Pancreas (tissue), 10 donors: ENCODE data around the gene UHRF1. TPM values are rescaled to one million over a fixed set of nuclear protein-coding genes. Genes with fewer than 3 reads are reported as not detected.

Source experiments
- ATAC-seq, 4 donors: fragments of 200-7000 bp; cut with Tn5 transposase; one replicate each; pipeline versions ENCODE4 v1.8.0 to v1.9.1; 2020; ENCODE audit warnings: mild to moderate bottlenecking in 4 of 4, moderate library complexity in 4 of 4
- DNase-seq, 6 donors: peaks; one replicate each; pipeline ENCODE4 v3.0.0-alpha.2; 2020
- FAIRE-seq: peaks from 2 replicates; lab custom pipeline; 2012; peaks lifted over from hg19 to GRCh38; lab: Jason Lieb, UNC
- H3K27ac ChIP-seq, 4 donors: fragments of 200-600 bp; sonication (generic); 1 replicate in 3 of 4; 2 replicates in 1 of 4; pipeline versions ENCODE4 v1.5.0 to v1.8.0; 2020
- H3K27me3 ChIP-seq, 4 donors: fragments of 200-600 bp; one replicate each; pipeline ENCODE4 v1.8.0; 2021
- H3K36me3 ChIP-seq, 3 donors: fragments of 200-600 bp; sonication (generic) in 1 of 3; one replicate each; pipeline versions ENCODE4 v1.5.0 to v1.8.0; 2020 to 2021
- H3K4me1 ChIP-seq, 3 donors: fragments of 200-600 bp; one replicate each; pipeline ENCODE4 v1.8.0; 2021
- H3K4me3 ChIP-seq, 4 donors: fragments of 200-600 bp; sonication (generic) in 2 of 4; one replicate each; pipeline versions ENCODE4 v1.5.0 to v1.8.0; 2020 to 2021
- H3K9me3 ChIP-seq, 4 donors: fragments of 200-600 bp; one replicate each; pipeline ENCODE4 v1.8.0; 2021
- CTCF ChIP-seq, 4 donors: fragments of 200-600 bp; sonication (generic) in 3 of 4; IDR thresholded peaks; one replicate each; pipeline versions ENCODE4 v1.5.0 to v1.8.0; 2021; ENCODE audit warnings: antibody characterized with exemption in 4 of 4
- WGBS, 2 donors: extraction: QIAGEN DNeasy Blood & Tissue Kit; methylation state at CpG; one replicate each; pipeline ENCODE4 v1.1.7; 2013; 5-methylcytosine and 5-hydroxymethylcytosine counted together
- intact Hi-C, 3 donors: fragments of 100-400 bp; cut with DNase I; formaldehyde crosslinking; loops; one replicate each; pipeline versions ENCODE4 v1.11.1 to v1.14.2; 2022
- polyA plus RNA-seq, 2 donors: library from polyadenylated mRNA; stranded (reverse); fragments of 200-250 nt; gene quantifications; one replicate each; pipeline ENCODE4 v1.2.3, GENCODE V29; 2013
- total RNA-seq, 6 donors: library from RNA; stranded (reverse); fragmentation: NEBNext Ultra II Directional in 4 of 6; extraction: Animal tissue kit (Norgen Biotek cat#: 25700) in 4 of 6; gene quantifications; one replicate each; pipeline versions ENCODE4 v1.2.1 to v1.2.4, GENCODE V29; 2021 to 2023
- donor health status: healthy with polysubstance abuse.
- donor health status: DM: no; HTN: no; CAD: no; lungs with moderate emphysema.
- donor health status: DM: no; HTN: no; CAD: no.
- donor health status: control.
- donor health status: control.
- donor health status: Bipolar disorder and iron deficiency.
- donor health status: DM: yes; HTN: yes; CAD: no.
- donor health status: DM: no; HTN: no; CAD: no.
- donor health status: DM: no; HTN: no; CAD: no.
- donor health status: DM: yes; HTN: yes; CAD: no.

Gene UHRF1
- total and polyA plus RNA-seq, 8 donors = 0.28 to 1.7 (median 0.84) TPM

- FAIRE-seq = no peak
These were observed 744 bp downstream of the UHRF1 start for GRCh38 chr19:4909897-4910593.

DNA sequence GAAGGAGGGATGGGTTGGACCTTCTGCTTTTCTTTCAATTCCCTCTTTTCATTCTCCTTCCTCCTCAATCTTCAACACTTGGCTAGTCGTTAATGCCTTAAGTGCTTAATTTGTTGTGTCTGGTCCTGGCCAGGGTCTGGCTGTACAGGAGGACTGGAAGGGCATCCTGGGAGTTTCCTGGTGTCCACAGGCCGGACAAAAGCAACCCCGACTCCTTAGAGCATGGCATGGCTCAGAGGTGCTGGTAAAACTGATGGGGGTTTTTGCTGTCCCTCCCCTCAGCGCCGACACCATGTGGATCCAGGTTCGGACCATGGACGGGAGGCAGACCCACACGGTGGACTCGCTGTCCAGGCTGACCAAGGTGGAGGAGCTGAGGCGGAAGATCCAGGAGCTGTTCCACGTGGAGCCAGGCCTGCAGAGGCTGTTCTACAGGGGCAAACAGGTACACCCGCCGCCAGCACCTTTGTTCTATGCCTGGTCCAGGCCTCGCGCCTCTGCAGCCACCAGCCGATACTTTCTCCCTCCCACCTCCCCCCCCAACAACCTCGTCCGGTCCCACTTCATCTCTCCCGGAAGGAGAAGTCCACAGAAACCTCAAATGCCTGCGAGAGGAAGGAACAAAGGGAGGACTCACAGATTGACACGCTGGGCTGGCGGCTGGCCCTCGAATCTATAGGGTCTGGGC is 1.4 kb downstream of the UHRF1 start:
- FAIRE-seq (no peak), ATAC-seq (peak in 2 of 4 donors; percentile 3 to 6), DNase-seq (peak in 3 of 6 donors; percentile 15 to 66 (median 54))
- no peak for TF ChIP-seq CTCF (IDR thresholded peaks at IDR 0.05)
- Histone ChIP-seq H3K9me3 (no peaks in the 10 kb centered on the region), H3K4me3 (peak overlapping the region; percentile 44 to 72 (median 53)), H3K27ac (no peak overlapping the region), H3K27me3 (no peaks in the 10 kb centered on the region), H3K36me3 (no peaks in the 10 kb centered on the region), H3K4me1 (peaks cover 0 to 11% (median 9%) of the 10 kb centered on the region in 3 donors)
- intact Hi-C loops = loop anchor here in 1 of 3 donors (5.0 kb wide), 2 partner anchors 38 to 98 kb away; no protein-coding TSS in a partner anchor
- WGBS, 2 donors = 46 to 52% methylated on average over 23 of the region's 23 CpGs

More at GRCh38 chr19:4909897-4910593, 744 bp downstream of the UHRF1 start:
- Histone ChIP-seq H3K4me1 (peaks cover 0 to 11% (median 9%) of the 10 kb centered on the region in 3 donors), H3K36me3 (no peaks in the 10 kb centered on the region), H3K27me3 (no peaks in the 10 kb centered on the region), H3K27ac (no peak overlapping the region), H3K4me3 (peak overlapping the region; percentile 44 to 72 (median 53)), H3K9me3 (no peaks in the 10 kb centered on the region)
- TF ChIP-seq CTCF (IDR thresholded peaks at IDR 0.05) = no peak
- peak; percentile 84 to 95 (median 88) for DNase-seq
- peak; percentile 93 to 98 (median 96) for ATAC-seq
- intact Hi-C loops = loop anchor here in 1 of 3 donors (5.0 kb wide), 2 partner anchors 38 to 98 kb away; no protein-coding TSS in a partner anchor
- WGBS, 2 donors = 0 to 1% methylated on average over 40 to 85 of the region's 85 CpGs

DNA sequence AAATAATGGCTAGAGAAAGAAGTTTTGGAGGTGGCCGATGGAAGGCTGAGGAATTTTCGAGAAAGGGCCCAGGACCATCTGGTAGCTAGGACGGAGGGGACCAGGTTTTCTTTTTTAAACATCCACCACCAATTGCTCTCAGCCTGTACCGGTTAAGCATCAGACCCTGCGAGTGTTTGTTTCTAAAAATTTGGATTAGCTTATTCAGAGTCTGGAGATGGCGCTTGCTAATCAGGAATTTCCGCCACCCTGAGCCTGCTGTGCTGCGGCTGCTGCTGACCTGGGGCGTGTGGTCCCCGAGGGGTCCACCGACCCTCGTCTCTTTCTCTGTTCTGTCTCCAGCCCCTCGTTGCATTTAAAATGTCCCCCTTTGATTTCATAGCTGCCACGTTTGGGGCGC is 2.0 kb downstream of the UHRF1 start:
- FAIRE-seq = no peak
- intact Hi-C loops = loop anchor here in 1 of 3 donors (5.0 kb wide), 2 partner anchors 39 to 99 kb away; no protein-coding TSS in a partner anchor
- ATAC-seq = no peak
- peak overlapping the region in 1 of 4 donors; percentile 1 for H3K4me3 ChIP-seq
- TF ChIP-seq CTCF (IDR thresholded peaks at IDR 0.05) = no peak
- peaks cover 0 to 11% (median 9%) of the 10 kb centered on the region in 3 donors for H3K4me1 ChIP-seq
- WGBS, 2 donors = 52 to 53% methylated on average over 15 of the region's 15 CpGs
- DNase-seq = no peak
- H3K27ac ChIP-seq = no peak overlapping the region
- no peaks in the 10 kb centered on the region for H3K36me3 ChIP-seq
- no peaks in the 10 kb centered on the region for H3K27me3 ChIP-seq
- no peaks in the 10 kb centered on the region for H3K9me3 ChIP-seq

- Histone ChIP-seq H3K9me3 (no peaks in the 10 kb centered on the region), H3K4me1 (peaks cover 0 to 11% (median 9%) of the 10 kb centered on the region in 3 donors), H3K27me3 (no peaks in the 10 kb centered on the region), H3K4me3 (peak overlapping the region in 1 of 4 donors; percentile 12), H3K27ac (no peak overlapping the region), H3K36me3 (no peaks in the 10 kb centered on the region)
- ATAC-seq (peak; percentile 27 to 74 (median 58)), DNase-seq (peak in 3 of 6 donors; percentile 44 to 70 (median 61)), FAIRE-seq (no peak)
- intact Hi-C loops = loop anchor here in 1 of 3 donors (5.0 kb wide), 2 partner anchors 40 to 100 kb away; no protein-coding TSS in a partner anchor
- WGBS, 2 donors = 23 to 25% methylated on average over 29 of the region's 29 CpGs
- TF ChIP-seq CTCF (IDR thresholded peaks at IDR 0.05) = peak in 3 of 4 donors; percentile 33 to 36 (median 35)
These were observed 2.7 kb downstream of the UHRF1 start for GRCh38 chr19:4911786-4912672.
